ENCODE results near the gene TSPAN4.

TSPAN4 gene

GRCh38 chr11:838441-839279 is 4.0 kb upstream of the TSPAN4 start (continued):
- TF ChIP-seq PATZ1 (CRISPR knock-in tag; IDR thresholded peaks at IDR 0.05; ENCODE audit: borderline replicate concordance) (no peak), GLIS3 (CRISPR knock-in tag; IDR thresholded peaks at IDR 0.05) (no peak), TOX (CRISPR knock-in tag; IDR thresholded peaks at IDR 0.05; ENCODE audit: borderline replicate concordance) (no peak), PPARA (CRISPR knock-in tag; IDR thresholded peaks at IDR 0.05; ENCODE audit: borderline replicate concordance) (no peak), ZNF70 (CRISPR knock-in tag; IDR thresholded peaks at IDR 0.05) (no peak), ESRRG (CRISPR knock-in tag; IDR thresholded peaks at IDR 0.05) (no peak)

GRCh38 chr11:839280-839623 is 3.4 kb upstream of the TSPAN4 start:
- TF ChIP-seq RARB (CRISPR knock-in tag; IDR thresholded peaks at IDR 0.05) (no peak), BACH2 (CRISPR knock-in tag; IDR thresholded peaks at IDR 0.05; ENCODE audit: borderline replicate concordance) (no peak), TCF4 (CRISPR knock-in tag; IDR thresholded peaks at IDR 0.05; ENCODE audit: borderline replicate concordance) (no peak), ZNF70 (CRISPR knock-in tag; IDR thresholded peaks at IDR 0.05) (no peak), CSRNP3 (CRISPR knock-in tag; IDR thresholded peaks at IDR 0.05) (no peak), OSR1 (CRISPR knock-in tag; IDR thresholded peaks at IDR 0.05) (no peak), TOX (CRISPR knock-in tag; IDR thresholded peaks at IDR 0.05; ENCODE audit: borderline replicate concordance) (no peak), ZNF8 (CRISPR knock-in tag; IDR thresholded peaks at IDR 0.05) (no peak), ZFP3 (CRISPR knock-in tag; IDR thresholded peaks at IDR 0.05) (no peak), GLIS3 (CRISPR knock-in tag; IDR thresholded peaks at IDR 0.05) (no peak), ZFP30 (CRISPR knock-in tag; IDR thresholded peaks at IDR 0.05) (no peak), ISL1 (CRISPR knock-in tag; IDR thresholded peaks at IDR 0.05) (no peak), TSHZ2 (CRISPR knock-in tag; IDR thresholded peaks at IDR 0.05) (no peak), POU6F1 (CRISPR knock-in tag; IDR thresholded peaks at IDR 0.05; ENCODE audit: borderline replicate concordance, low read depth) (no peak), PPARA (CRISPR knock-in tag; IDR thresholded peaks at IDR 0.05; ENCODE audit: borderline replicate concordance) (no peak), ZC3H10 (CRISPR knock-in tag; IDR thresholded peaks at IDR 0.05) (no peak), SNAI2 (CRISPR knock-in tag; IDR thresholded peaks at IDR 0.05) (no peak)
- ATAC-seq: no peak

- no peak for ATAC-seq
- TF ChIP-seq ZC3H10 (CRISPR knock-in tag; IDR thresholded peaks at IDR 0.05): no peak
- TF ChIP-seq TCF4 (CRISPR knock-in tag; IDR thresholded peaks at IDR 0.05; ENCODE audit: borderline replicate concordance): no peak
- no peak for TF ChIP-seq ISL1 (CRISPR knock-in tag; IDR thresholded peaks at IDR 0.05)
- TF ChIP-seq ZNF70 (CRISPR knock-in tag; IDR thresholded peaks at IDR 0.05): no peak
- no peak for TF ChIP-seq ESRRG (CRISPR knock-in tag; IDR thresholded peaks at IDR 0.05)
- no peak for TF ChIP-seq GLIS3 (CRISPR knock-in tag; IDR thresholded peaks at IDR 0.05)
- TF ChIP-seq CSDC2 (CRISPR knock-in tag; IDR thresholded peaks at IDR 0.05): no peak
- TF ChIP-seq CREB5 (CRISPR knock-in tag; IDR thresholded peaks at IDR 0.05; ENCODE audit: low read depth): no peak
- no peak for TF ChIP-seq ZNF8 (CRISPR knock-in tag; IDR thresholded peaks at IDR 0.05)
- TF ChIP-seq PPARA (CRISPR knock-in tag; IDR thresholded peaks at IDR 0.05; ENCODE audit: borderline replicate concordance): no peak
- TF ChIP-seq ZFP30 (CRISPR knock-in tag; IDR thresholded peaks at IDR 0.05): no peak
Measured at GRCh38 chr11:839875-840617, 2.6 kb upstream of the TSPAN4 start.
